Activated effector memory CD4-positive, alpha-beta T cell treated with Interleukin-2 at 50 U/mL for 16 hours (primary cell): ENCODE results near the gene LRRK1.
"Not testable (repeated sequence)": the region's sequence is repeated elsewhere in the genome, so short reads cannot be mapped to it uniquely, and the experiment has no call there.

Source experiments
- DNase-seq: peaks from one replicate; pipeline ENCODE4 v3.0.0-alpha.2; 2020

LRRK1 gene

DNA sequence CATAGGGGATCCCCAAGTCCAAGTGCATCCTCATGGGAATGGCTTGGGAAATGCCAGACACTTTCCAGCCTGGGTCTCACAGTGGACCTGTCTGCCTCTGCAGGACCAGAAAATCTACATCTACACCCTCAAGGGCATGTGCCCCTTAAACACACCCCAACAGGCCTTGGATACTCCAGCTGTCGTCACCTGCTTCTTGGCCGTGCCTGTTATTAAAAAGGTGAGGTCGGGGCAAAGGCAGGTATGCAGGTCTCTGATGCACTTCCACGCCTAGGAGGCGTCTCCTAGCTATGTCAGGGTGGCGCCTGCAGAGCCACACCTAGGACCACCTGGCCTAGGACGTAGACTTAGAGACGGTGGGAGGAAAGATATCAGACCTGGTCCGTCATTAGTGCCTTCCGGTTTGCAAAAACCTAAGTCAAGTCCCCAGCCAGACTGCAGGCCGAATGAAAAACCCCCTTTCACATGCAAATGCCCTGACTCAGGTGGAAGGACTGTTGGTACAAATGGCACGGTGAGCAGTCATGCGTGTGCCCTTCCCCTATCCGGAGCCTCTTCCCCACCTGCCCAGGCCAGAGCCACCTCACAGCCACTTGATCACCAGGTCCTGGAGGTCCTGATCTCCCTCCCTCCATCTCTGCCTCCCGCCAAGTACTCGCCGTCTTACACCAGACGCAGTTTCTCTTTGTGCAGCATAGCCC lies 143.5 kb downstream of the LRRK1 start:
- no peak for DNase-seq

DNA sequence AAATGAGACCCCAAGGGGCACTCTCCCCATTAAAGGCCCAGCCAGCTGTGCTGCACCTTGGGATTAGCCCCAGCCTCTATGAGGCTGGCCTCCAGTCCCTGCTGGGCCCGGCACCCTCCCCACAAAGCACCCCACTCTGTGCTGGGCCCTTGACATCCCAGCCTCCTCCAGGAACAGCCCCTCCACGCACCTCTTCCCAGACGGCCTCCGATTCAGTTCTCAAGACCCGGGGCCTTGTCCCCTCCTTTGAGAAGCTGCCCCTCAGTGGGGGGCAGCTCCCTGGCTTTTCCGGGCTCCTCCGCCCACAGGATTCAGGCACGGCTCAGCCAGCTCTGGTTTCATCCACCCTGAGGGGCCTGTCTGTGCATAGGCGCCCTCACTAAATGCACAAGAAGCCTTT lies 144.1 kb downstream of the LRRK1 start:
- DNase-seq, result no peak

DNA sequence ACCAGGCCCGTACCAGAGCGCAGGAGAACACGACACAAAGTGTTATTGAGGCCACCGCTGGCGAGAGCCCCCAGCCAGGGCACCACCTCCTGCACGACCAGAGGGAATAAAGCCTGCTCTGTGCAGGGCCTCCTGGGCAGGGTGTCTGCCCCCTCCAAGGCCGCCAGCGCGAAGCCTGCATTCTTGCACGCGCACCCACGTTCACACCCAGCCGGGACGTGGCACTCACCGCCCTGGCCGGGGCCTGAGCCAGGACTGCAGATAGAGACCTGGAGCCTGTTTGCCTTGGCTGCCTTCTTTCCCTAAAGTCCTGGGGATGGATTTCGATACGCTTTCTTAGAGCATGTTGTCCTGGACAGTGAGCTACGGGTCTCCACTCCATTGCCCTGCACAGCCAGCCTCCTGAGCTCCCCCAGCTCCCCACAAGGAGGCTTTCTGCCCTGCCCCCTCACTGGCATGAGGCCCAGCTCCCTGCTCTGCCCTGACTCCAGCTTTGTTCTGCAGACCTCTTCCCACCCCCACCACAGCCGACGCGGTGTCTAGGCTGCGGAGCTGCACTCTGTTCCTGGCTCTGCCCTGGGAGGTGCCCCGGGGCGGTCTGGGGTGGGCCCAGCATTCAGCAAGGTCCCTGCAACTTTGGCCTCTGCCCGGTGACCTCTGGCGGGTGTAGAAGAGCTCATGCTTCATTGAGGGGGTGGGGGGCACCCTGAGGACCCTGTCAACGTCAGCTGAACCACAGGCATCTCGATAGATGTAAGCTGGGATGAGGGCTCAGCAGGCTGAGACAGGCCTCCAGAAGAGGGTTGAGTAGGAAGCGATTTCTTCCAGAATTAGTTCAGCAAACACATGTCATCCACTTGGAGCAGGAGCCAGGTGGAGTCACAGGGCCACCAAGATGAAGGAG lies 145.0 kb downstream of the LRRK1 start:
- no peak for DNase-seq

DNA sequence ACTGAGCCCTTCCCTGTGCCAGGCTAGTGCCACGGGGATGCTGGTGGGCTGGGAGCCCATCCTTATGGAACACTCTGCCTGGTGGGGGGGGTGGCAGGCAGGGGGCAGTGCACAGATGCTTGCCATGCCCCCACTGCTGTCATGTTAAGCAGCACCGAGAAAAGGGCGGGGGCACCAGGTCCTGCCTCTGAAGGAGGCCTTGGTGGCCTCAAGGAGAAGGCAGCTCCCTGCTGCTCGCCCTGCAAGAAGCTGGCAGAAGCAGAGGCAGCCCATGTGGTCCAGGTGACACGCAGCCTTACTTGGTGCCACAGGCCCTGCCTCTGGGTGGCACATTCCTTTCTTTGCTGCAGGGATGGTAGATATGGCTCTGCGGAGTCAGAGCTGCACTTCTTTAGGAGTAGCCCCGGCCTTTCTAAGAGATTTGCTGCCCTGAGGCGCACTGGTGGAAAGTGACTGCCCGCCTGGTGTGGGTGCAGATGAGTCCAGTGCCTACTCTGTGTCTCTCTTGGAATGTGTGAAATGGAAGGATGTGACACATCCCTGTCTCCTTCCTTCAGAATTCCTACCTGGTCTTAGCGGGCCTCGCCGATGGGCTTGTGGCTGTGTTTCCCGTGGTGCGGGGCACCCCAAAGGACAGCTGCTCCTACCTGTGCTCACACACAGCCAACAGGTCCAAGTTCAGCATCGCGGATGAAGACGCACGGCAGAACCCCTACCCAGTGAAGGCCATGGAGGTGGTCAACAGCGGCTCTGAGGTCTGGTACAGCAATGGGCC lies 145.8 kb downstream of the LRRK1 start:
- no peak for DNase-seq

DNA sequence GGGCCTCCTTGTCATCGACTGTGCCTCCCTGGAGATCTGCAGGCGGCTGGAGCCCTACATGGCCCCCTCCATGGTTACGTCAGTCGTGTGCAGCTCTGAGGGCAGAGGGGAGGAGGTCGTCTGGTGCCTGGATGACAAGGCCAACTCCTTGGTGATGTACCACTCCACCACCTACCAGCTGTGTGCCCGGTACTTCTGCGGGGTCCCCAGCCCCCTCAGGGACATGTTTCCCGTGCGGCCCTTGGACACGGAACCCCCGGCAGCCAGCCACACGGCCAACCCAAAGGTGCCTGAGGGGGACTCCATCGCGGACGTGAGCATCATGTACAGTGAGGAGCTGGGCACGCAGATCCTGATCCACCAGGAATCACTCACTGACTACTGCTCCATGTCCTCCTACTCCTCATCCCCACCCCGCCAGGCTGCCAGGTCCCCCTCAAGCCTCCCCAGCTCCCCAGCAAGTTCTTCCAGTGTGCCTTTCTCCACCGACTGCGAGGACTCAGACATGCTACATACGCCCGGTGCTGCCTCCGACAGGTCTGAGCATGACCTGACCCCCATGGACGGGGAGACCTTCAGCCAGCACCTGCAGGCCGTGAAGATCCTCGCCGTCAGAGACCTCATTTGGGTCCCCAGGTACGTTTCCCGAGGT lies 146.5 kb downstream of the LRRK1 start:
- DNase-seq, result no peak

DNA sequence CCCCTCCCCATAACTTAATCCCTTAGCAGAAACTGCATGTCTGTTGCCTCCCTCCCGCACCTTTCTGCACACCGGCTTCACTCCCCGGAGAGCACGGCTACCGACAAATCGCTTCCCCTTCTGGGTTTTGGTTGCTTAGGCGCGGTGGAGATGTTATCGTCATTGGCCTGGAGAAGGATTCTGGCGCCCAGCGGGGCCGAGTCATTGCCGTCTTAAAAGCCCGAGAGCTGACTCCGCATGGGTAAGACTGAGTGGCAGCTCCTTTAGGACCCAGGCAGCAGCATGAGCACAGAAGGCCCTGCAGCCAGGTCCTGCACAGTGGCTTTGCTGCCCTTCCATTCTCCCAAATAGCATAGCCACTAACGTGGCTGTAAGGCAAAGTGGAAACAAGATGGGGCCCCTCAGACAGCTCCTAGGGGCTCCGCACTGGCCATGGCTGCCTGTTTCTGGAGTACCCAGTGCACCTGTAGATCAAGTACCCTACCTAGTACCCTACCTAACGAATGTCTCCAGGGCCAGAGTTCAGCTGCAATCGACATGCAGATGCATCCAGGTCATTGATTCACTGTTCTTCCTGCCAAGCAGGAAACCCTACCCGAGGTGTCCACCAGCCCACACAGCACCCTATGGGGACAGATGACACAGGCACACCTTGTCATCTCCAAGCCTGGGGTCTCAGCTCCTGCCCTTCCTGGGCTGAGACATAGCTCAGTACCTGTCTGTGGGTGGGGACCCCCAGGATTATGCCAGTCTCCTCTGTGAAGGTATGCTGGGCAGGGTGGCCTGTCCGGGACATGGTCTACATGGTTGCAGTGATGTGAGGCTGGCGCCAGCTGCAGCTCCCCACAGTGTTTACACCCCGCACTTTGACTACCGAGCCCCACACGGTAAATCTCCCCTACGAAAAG lies 147.6 kb downstream of the LRRK1 start:
- no peak for DNase-seq

DNA sequence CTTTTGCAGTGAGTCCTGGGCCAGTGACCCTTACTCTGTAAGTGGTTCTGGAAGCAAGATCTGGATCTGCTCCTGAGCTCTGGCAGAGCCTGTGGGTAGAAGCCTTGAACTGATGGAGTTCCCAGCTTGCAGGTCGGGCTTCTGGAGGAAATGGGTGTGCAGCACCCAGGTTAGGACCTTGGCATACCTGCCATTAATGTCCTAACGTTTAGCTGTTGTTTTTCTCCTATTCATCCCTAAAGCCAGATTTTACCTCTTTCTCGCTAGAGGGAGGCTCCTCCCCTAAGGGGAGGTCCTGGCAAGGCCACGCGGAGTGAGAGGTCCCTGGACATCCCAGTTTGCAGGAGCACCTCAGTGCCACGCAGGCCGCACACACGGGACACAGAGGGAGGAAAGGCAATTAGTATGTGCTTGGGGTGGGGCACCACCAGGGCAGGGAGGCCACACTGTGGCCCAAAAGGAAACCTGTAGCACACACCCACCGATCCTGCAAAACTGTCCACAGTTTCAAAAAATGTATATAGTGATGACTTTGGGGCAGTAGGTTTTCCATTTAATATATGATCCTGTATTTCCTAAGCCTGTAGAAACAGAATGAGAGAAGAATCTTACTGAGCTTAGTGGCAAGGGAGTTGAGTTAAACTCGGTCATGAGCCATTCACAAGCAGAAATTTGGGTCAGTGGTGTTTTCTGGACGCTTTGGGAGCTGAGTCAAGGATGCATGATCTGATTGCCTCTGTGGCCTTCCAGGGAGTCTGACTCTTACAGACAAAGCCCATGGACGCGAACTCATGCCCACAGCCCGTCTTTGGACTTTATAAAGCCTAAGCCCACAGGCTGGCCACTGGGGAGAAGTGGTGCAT lies 148.7 kb downstream of the LRRK1 start:
- no peak for DNase-seq

DNA sequence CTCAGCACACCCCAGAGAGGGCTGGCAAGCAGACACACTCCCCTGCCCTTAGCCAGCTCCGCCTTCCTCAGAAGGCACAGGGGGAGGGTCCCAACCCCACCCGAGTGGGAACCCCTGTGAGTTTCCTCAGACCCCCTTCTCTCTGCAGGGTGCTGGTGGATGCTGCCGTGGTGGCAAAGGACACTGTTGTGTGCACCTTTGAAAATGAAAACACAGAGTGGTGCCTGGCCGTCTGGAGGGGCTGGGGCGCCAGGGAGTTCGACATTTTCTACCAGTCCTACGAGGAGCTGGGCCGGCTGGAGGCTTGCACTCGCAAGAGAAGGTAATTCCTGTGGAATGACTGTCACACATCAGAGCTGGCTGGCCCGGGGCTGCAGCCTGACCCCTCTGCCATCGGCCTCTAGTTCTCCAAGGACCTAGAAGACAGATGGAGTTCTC lies 149.4 kb downstream of the LRRK1 start:
- no peak for DNase-seq

DNA sequence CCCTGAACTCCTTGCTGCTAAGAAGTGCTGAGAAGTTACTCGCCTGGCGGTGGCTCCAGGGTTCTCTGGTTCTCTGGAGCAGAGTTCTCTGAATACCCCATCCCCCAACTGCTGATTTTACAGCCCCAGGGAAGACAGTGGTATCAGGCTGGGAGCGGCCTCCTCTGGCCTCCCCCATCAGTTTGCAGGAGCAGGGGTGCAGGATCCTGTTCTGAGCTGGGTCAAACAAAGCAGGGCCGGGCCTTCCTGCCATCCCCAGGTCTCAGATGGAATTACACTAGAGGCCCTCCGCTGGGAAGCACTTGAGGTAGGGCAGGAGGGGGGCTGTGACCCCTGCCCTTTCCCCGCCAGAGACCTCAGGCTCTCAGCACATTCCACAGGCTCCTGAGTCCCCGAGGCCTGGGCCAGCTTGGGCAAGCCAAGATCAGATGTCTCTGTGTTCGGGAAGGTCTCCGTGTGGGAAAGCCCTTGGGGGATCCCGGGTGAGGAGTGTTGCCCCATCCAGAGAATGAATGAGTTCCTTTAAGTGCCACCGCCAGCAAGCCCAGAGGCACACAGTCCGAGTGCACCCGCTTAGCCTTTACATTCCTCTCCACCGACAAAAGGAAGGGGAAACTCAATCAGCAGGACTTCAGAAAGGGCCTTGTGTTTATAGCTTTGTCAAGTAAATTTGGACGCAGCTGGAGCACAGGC lies 149.9 kb downstream of the LRRK1 start:
- DNase-seq, result no peak

DNA sequence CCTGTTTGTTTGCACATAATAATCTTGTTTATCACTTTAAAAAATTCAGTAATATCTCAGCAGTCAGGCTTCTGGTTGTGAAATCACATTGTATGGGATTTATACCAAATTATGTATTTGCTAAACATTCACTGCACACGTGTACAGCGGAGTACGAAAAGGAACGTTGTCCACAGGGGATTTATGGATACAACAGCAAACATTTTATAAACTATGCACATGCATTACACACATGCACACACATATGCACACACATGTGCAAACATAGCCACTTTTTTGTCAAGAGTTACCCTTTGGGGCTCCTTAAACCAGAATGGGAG lies 150.5 kb downstream of the LRRK1 start:
- no peak for DNase-seq

DNA sequence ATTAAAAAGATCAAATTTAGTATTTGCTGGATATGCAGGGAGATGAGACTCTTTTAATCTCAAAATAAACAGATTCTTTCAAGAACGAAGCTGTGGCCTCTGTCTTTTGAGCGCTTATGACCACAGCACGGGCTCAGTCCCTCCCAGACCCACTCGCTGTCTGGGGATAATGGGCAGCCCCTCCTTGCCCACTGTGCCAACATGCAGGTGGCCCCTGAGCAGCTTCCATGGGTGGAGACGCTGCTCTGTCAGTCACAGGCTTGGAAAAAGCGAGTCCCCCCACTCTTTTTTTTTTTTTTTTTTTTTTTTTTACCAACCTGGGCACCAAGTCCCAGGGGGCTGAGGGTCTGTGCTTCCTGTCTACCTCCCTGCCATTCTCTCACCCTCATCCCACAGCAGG lies 150.9 kb downstream of the LRRK1 start:
- DNase-seq, result no peak

DNA sequence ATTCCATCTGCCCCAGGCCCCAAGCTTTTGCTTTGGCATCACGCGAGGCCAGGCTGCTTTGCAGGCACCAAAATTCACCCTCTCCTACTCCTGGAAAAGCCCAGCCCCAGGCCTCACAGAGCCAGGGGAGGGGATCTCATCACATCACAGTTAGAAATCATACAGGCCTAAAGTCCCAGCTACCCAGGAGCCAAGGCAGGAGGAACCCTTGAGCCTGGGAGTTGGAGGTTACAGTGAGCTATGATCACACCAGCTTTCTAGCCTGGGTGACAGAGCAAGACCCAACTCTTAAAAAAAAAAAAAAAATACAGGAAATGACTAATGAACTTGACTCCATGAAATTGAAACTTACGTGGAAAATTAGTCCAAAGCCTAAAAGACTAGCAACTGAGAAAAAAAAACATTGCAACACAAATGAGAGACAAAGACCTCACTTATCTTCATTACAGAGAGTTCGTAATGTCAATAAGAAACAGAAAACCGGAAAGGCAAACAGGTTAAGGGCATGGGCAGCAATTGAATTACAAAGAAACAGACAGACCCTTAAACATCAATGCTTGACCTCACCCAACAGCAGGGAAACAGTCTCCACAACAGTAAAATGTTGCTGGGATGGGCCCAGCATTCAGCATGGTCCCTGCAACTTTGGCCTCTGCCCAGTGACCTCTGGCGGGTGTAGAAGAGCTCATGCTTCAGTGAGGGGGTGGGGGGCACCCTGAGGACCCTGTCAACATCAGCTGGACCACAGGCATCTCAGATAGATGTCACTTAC lies 151.5 kb downstream of the LRRK1 start:
- DNase-seq, result no peak

DNA sequence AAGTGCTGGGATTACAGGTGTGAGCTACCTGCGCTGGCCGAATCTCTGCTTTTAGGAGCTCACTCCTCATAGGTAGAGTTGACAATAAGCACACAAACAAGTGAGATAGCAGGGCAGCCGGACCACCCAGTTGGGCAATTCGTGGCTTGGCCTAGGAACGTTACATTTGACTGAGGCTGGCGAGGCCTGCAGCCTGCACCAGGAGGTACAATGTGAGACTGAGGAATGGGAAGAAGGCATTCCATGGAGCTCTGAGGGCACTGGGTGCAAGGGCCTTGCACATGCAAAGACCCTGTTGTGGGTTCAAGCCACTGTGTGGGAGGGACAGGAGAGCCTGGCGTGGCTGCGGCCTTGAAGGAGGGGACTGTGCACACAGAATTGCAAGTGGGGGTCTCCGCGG lies 152.5 kb downstream of the LRRK1 start:
- no peak for DNase-seq

DNA sequence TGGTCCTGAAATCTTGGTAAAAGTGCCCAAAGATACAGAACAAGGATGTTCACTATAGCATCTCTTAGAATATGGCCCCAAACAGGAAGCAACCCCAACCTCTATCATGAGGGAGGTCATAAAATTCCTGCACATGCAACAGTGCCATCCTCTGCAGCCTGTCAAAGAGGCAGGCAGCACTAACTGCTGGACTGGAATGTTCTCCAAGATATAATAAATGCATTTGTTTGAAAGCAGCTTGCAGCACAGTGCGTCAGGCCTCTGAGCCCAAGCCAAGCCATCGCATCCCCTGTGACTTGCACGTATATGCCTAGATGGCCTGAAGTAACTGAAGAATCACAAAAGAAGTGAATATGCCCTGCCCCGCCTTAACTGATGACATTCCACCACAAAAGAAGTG lies 153.1 kb downstream of the LRRK1 start:
- DNase-seq, result not testable (repeated sequence)

DNA sequence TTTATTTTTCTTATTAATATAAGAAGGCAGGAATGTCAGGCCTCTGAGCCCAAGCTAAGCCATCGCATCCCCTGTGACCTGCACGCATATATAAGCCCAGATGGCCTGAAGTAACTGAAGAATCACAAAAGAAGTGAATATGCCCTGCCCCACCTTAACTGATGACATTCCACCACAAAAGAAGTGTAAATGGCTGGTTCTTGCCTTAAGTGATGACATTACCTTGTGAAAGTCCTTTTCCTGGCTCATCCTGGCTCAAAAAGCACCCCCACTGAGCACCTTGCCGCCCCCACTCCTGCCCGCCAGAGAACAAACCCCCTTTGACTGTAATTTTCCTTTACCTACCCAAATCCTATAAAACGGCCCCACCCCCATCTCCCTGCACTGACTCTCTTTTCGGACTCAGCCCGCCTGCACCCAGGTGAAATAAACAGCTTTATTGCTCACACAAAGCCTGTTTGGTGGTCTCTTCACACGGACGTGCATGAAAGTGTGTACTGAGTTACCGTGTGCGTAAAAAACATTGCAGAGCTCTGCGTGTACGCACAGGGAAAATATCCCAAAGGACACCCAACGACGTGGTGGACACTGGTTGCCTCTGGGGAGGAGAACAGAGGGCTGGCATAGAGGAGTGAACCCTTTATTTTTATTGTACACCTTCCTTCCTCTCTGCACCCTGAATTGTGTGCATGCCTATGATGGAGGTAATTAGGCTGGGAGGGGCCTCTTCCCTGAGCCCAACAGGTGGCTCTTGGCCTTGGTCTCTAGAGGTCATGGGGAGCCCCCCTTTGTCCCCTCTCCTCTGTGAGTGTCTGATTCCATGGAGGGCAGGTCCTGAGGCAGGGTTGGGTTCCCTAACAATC lies 158.9 kb downstream of the LRRK1 start:
- DNase-seq, result not testable (repeated sequence)

DNA sequence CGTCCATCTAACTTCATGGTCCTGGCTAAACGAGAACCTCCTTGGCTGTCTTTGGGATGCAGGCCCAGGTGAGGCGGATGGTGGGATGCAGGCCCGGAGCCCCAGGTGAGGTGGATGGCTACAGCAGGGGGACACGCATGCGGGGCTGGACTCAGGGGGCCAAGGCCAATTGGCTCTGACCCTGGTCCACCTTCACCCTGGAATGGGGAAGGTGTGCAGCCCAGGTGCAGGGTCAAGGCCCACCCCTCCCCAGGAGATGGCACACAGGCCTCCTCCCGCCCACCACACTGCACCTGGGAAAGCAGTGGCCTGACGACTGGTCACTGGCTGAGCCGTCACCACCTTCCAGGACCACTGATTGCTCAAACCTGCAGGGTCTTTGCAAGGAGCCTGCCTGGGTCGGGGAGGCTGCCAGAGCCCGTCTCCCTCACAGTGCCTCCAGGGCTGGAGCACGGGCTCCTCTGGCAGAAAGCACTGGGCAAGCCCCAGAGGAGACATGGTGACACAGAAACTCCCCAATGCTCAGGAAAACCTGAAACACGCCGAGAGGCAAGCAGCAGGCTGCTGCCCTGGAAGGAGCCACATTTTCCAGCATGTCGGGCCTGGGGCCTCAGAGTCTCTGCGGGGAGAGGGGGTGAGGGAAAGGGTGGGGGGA lies 159.6 kb downstream of the LRRK1 start:
- DNase-seq, result no peak

DNA sequence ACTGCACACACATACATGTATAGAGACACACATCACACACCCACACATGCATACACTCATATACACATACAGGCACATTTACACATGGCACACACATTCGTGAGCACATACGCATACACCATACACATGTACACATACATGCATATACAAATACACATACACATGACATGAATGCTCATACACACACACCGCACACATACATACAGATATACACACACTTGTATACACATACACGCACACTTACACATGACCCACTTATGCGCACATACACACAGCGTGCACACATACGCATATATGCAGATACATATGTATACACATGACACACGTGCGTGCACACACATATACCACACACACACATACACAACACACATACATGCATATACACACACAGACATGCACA lies 162.7 kb downstream of the LRRK1 start:
- no peak for DNase-seq
